B cell (primary cell): ENCODE data around the gene TMEM222. TPM values are rescaled to one million over a fixed set of nuclear protein-coding genes. Genes with fewer than 3 reads are reported as not detected.

ENCODE experiments used
- ATAC-seq: fragments of 200-7000 bp; cut with Tn5 transposase; one replicate; pipeline ENCODE4 v1.10.0; 2021; ENCODE audit warnings: low read depth, mild to moderate bottlenecking, moderate number of reproducible peaks, moderate library complexity
- CTCF ChIA-PET: fragments of 350-600 bp; sonication (Branson Sonifier 250); formaldehyde crosslinking; loops from one replicate; lab custom pipeline; 2021; ENCODE audit warnings: antibody characterized with exemption, inconsistent platforms; lab: Charles Lee
- POLR2A ChIA-PET: fragments of 350-600 bp; sonication (Branson Sonifier 250); formaldehyde crosslinking; loops from one replicate; lab custom pipeline; 2021; ENCODE audit warnings: antibody characterized with exemption; lab: Charles Lee
- DNase-seq: peaks from one replicate; pipeline ENCODE4 v3.0.0; 2013
- H2AFZ ChIP-seq: 2 replicates; pipeline ENCODE4 v1.6.1; 2012; ENCODE audit warnings: mild to moderate bottlenecking, low read depth, low read length; ENCODE audit not compliant: insufficient read depth, poor library complexity, severe bottlenecking
- H3K27ac ChIP-seq, 2 donors: 1 replicate in 1 of 2; 2 replicates in 1 of 2; pipeline ENCODE4 v1.5.1; 2012 to 2013; ENCODE audit warnings: low read length in 2 of 2, mild to moderate bottlenecking in 2 of 2, moderate library complexity in 1 of 2
- H3K27me3 ChIP-seq, 4 experiments: fragments of 200-600 bp in 1 of 4; sonication (generic) in 1 of 4; replicated peaks in 1 of 4; 1 replicate in 2 of 4; 2 replicates in 2 of 4; pipeline versions ENCODE4 v1.6.1 to v1.7.0; 2013 to 2016; ENCODE audit warnings: low read length in 3 of 4, mild to moderate bottlenecking in 2 of 4, mixed read lengths in 1 of 4, moderate library complexity in 1 of 4; ENCODE audit not compliant: insufficient read depth in 4 of 4, control insufficient read depth in 3 of 4; ENCODE audit errors: control extremely low read depth in 1 of 4
- H3K36me3 ChIP-seq, 2 experiments: replicated peaks in 1 of 2; 1 replicate in 1 of 2; 2 replicates in 1 of 2; pipeline versions ENCODE4 v1.6.1 to v1.7.1; 2013; ENCODE audit warnings: low read length in 1 of 2; ENCODE audit not compliant: insufficient read depth in 2 of 2, control insufficient read depth in 1 of 2; ENCODE audit errors: control extremely low read depth in 1 of 2, extremely low read depth in 1 of 2
- H3K4me1 ChIP-seq, 2 donors: fragments of 200-600 bp in 1 of 2; sonication (generic) in 1 of 2; 1 replicate in 1 of 2; 2 replicates in 1 of 2; pipeline versions ENCODE4 v1.5.1 to v1.6.1; 2013 to 2017; ENCODE audit warnings: low read length in 2 of 2; ENCODE audit not compliant: control insufficient read depth in 2 of 2, insufficient read depth in 2 of 2
- H3K4me2 ChIP-seq: replicated peaks from 2 replicates; pipeline ENCODE3; 2012; ENCODE audit warnings: mild to moderate bottlenecking, low read depth, low read length; ENCODE audit not compliant: poor library complexity, severe bottlenecking
- H3K4me3 ChIP-seq, 5 experiments: fragments of 200-600 bp in 1 of 5; sonication (generic) in 1 of 5; 1 replicate in 3 of 5; 2 replicates in 2 of 5; pipeline versions ENCODE4 v1.5.1 to v1.7.0; 2011 to 2016; ENCODE audit warnings: low read length in 4 of 5, mild to moderate bottlenecking in 4 of 5, low read depth in 2 of 5, control low read depth in 1 of 5, moderate library complexity in 1 of 5; ENCODE audit not compliant: insufficient read depth in 1 of 5; ENCODE audit errors: control extremely low read depth in 1 of 5, extremely low read depth in 1 of 5
- H3K79me2 ChIP-seq: fragments of 200-600 bp; sonication (generic); one replicate; pipeline ENCODE4 v1.6.0; 2016; ENCODE audit warnings: low read length; ENCODE audit not compliant: control insufficient read depth, insufficient read depth
- H3K9ac ChIP-seq: fragments of 200-600 bp; sonication (generic); 2 replicates; pipeline ENCODE4 v1.6.1; 2017; ENCODE audit warnings: mild to moderate bottlenecking, low read length, moderate library complexity
- H3K9me3 ChIP-seq, 3 donors: one replicate each; pipeline versions ENCODE4 v1.6.1 to v1.7.1; 2013; ENCODE audit warnings: low read length in 2 of 3; ENCODE audit not compliant: control insufficient read depth in 2 of 3, insufficient read depth in 1 of 3; ENCODE audit errors: control extremely low read depth in 1 of 3
- H4K20me1 ChIP-seq: 2 replicates; pipeline ENCODE4 v1.6.0; 2012; ENCODE audit warnings: mild to moderate bottlenecking, low read length; ENCODE audit not compliant: insufficient read depth, control insufficient read depth, poor library complexity, severe bottlenecking
- H3K27ac Mint-ChIP-seq: one replicate; pipeline ENCODE4 v1.8.0; 2021; ENCODE audit warnings: mixed read lengths
- H3K27me3 Mint-ChIP-seq: one replicate; pipeline ENCODE4 v1.8.0; 2021; ENCODE audit warnings: mixed read lengths
- H3K4me1 Mint-ChIP-seq: one replicate; pipeline ENCODE4 v1.8.0; 2021; ENCODE audit warnings: mixed read lengths
- H3K4me3 Mint-ChIP-seq: one replicate; pipeline ENCODE4 v1.8.0; 2021; ENCODE audit warnings: mixed read lengths
- H3K9me3 Mint-ChIP-seq: one replicate; pipeline ENCODE4 v1.8.0; 2022; ENCODE audit warnings: mixed read lengths; ENCODE audit not compliant: insufficient read depth
- CTCF ChIP-seq: fragments of 200-600 bp; IDR thresholded peaks from one replicate; pipeline ENCODE4 v1.8.0; 2022; ENCODE audit warnings: antibody characterized with exemption, mild to moderate bottlenecking
- EZH2 ChIP-seq: IDR thresholded peaks from 2 replicates; pipeline ENCODE4 v1.6.1; 2012; ENCODE audit warnings: borderline replicate concordance, low read depth, mild to moderate bottlenecking, moderate library complexity, low read length; ENCODE audit not compliant: insufficient read depth, poor library complexity, severe bottlenecking
- WGBS: methylation state at CpG from one replicate; pipeline ENCODE4 v1.1.5; 2013; ENCODE audit warnings: missing lambda C conversion rate; ENCODE audit not compliant: insufficient coverage; 5-methylcytosine and 5-hydroxymethylcytosine counted together
- intact Hi-C: fragments of 100-400 bp; cut with micrococcal nuclease; formaldehyde crosslinking; loops from one replicate; pipeline ENCODE4 v1.10.0; 2022
- polyA plus RNA-seq: library from polyadenylated mRNA; depleted of rRNA; stranded (reverse); fragments of >200 nt; gene quantifications from 2 replicates; pipeline ENCODE4 v1.2.3, GENCODE V29; 2012
- total RNA-seq, 2 donors: library from RNA; stranded (reverse); fragments of 120-200 nt in 1 of 2; gene quantifications; 1 replicate in 1 of 2; 2 replicates in 1 of 2; pipeline versions ENCODE4 v1.2.3 to v1.2.4, GENCODE V29; 2013 to 2022

The TMEM222 gene
- total and polyA plus RNA-seq, 2 donors (not counting 1 experiment from before 2014, with no cell fraction given), result 44.2 to 80.9 TPM

DNA sequence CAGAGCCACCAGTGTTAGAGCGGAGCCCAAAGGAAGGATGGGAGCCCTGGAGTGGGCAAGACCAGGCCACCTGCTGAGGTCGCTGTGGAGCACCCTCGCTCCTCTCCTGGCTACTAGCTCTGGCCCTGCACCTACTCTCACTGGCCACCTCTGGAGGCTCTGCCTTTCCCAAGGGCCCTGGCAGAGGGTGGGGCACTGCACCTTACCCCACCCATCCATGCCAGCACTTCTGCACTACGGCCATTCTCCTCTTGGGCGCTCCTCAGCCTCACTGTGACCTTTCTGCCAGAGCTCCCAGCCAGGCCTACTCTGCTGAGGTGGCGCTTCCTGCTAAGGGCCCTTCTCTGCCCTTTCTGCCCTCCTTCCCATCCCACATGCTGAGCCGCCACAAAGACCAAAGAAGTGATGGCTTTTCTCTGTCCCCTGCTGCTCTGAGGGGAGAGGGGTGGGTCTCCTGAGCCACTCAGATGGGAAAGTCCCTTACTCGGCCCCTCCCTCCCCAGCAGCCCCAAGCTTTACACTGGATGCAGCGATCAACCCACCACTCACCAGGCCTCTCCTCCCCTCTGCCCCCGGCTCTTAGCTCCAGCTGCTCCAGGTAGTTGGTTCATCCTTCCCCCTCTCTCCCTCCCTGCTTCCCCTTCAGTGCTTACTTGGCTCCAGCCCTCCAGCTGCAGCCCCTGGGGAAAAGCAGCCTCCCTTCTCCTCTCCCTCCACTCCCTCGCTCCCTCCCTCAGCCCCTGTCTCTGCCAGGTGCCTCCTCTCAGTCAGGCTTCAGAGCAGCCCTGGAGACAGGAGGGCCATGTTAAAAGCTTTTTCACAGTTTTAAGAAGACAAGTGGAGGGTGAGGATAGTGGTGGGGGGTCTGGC is 14.8 kb upstream of the TMEM222 start:
- Histone ChIP-seq H4K20me1 (no peaks in the 10 kb centered on the region), H3K27me3 (no peaks in the 10 kb centered on the region), H3K4me3 (no peak overlapping the region), H3K9ac (no peak overlapping the region), H3K27ac (no peak overlapping the region), H2AFZ (no peak overlapping the region), H3K4me2 (no peak overlapping the region), H3K4me1 (no peaks in the 10 kb centered on the region), H3K36me3 (peaks cover 0 to 30% of the 10 kb centered on the region in 2 experiments), H3K79me2 (no peaks in the 10 kb centered on the region), H3K9me3 (no peaks in the 10 kb centered on the region)
- no peaks in the 10 kb centered on the region for H3K4me1 Mint-ChIP-seq
- ChIA-PET POLR2A (no interaction called here), CTCF (interaction anchor here (0.6 to 4.4 kb wide), 8 partner anchors 10 to 269 kb away, joined by 3 to 31 read pairs (median 7); no protein-coding TSS in a partner anchor)
- H3K27ac Mint-ChIP-seq, result no peak overlapping the region
- H3K4me3 Mint-ChIP-seq, result no peak overlapping the region
- intact Hi-C loops, result no loop called here
- TF ChIP-seq EZH2 (no peak), CTCF (no peak)
- 79% methylated on average over 8 of the region's 11 CpGs for WGBS
- no peak for ATAC-seq
- no peaks in the 10 kb centered on the region for H3K27me3 Mint-ChIP-seq
- DNase-seq, result no peak
- no peaks in the 10 kb centered on the region for H3K9me3 Mint-ChIP-seq
